ENCODE results near the gene SHLD2.

The SHLD2 gene

GRCh38 chr10:87054373-87055295 lies 40.4 kb upstream of the SHLD2 start:
- no peak overlapping the region for H3K4me2 ChIP-seq (ENCODE audit: low read length)
- no peak overlapping the region for H2AFZ ChIP-seq
- no peak overlapping the region for H3K27ac ChIP-seq
- H3K27me3 ChIP-seq (ENCODE audit: control insufficient read depth, insufficient read depth, low read length) = no peaks in the 10 kb centered on the region
- H3K9ac ChIP-seq = no peak overlapping the region
- H3K36me3 ChIP-seq (ENCODE audit: control insufficient read depth, insufficient read depth, low read length) = no peaks in the 10 kb centered on the region
- no peaks in the 10 kb centered on the region for H3K9me3 ChIP-seq (ENCODE audit: control insufficient read depth, low read length)
- no peaks in the 10 kb centered on the region for H3K79me2 ChIP-seq
- no peak overlapping the region for H3K4me3 ChIP-seq (ENCODE audit: low read depth, low read length)
- no peak for TF ChIP-seq CTCF (IDR thresholded peaks at IDR 0.05)
- no peaks in the 10 kb centered on the region for H3K4me1 ChIP-seq

- Histone ChIP-seq H3K4me2 (ENCODE audit: low read length) (no peak overlapping the region), H3K36me3 (ENCODE audit: control insufficient read depth, insufficient read depth, low read length) (no peaks in the 10 kb centered on the region), H2AFZ (no peak overlapping the region), H3K4me1 (no peaks in the 10 kb centered on the region), H3K9me3 (ENCODE audit: control insufficient read depth, low read length) (no peaks in the 10 kb centered on the region), H3K9ac (no peak overlapping the region), H3K27me3 (ENCODE audit: control insufficient read depth, insufficient read depth, low read length) (no peaks in the 10 kb centered on the region), H3K79me2 (no peaks in the 10 kb centered on the region), H3K27ac (no peak overlapping the region), H3K4me3 (ENCODE audit: low read depth, low read length) (no peak overlapping the region)
- TF ChIP-seq CTCF (IDR thresholded peaks at IDR 0.05) = no peak
Measured at GRCh38 chr10:87058171-87058570, 36.8 kb upstream of the SHLD2 start.

- Histone ChIP-seq H3K27me3 (ENCODE audit: control insufficient read depth, insufficient read depth, low read length) (no peaks in the 10 kb centered on the region), H3K36me3 (ENCODE audit: control insufficient read depth, insufficient read depth, low read length) (no peaks in the 10 kb centered on the region), H2AFZ (no peak overlapping the region), H3K79me2 (no peaks in the 10 kb centered on the region), H3K27ac (no peak overlapping the region), H3K9ac (no peak overlapping the region), H3K4me1 (no peaks in the 10 kb centered on the region), H3K9me3 (ENCODE audit: control insufficient read depth, low read length) (no peaks in the 10 kb centered on the region), H3K4me2 (ENCODE audit: low read length) (no peak overlapping the region), H3K4me3 (ENCODE audit: low read depth, low read length) (no peak overlapping the region)
- no peak for TF ChIP-seq CTCF (IDR thresholded peaks at IDR 0.05)
Measured at GRCh38 chr10:87059401-87059800, 35.6 kb upstream of the SHLD2 start.

- Histone ChIP-seq H3K9me3 (ENCODE audit: control insufficient read depth, low read length) (no peaks in the 10 kb centered on the region), H3K4me2 (ENCODE audit: low read length) (no peak overlapping the region), H3K27me3 (ENCODE audit: control insufficient read depth, insufficient read depth, low read length) (no peaks in the 10 kb centered on the region), H3K36me3 (ENCODE audit: control insufficient read depth, insufficient read depth, low read length) (no peaks in the 10 kb centered on the region), H3K4me3 (ENCODE audit: low read depth, low read length) (no peak overlapping the region), H2AFZ (no peak overlapping the region), H3K9ac (no peak overlapping the region), H3K79me2 (no peaks in the 10 kb centered on the region), H3K27ac (no peak overlapping the region), H3K4me1 (no peaks in the 10 kb centered on the region)
- TF ChIP-seq CTCF (IDR thresholded peaks at IDR 0.05) = no peak
Measured at GRCh38 chr10:87060280-87060928, 34.6 kb upstream of the SHLD2 start.
